Keratinocyte (primary cell): ENCODE results near the gene STX7. TPM values are rescaled to one million over a fixed set of nuclear protein-coding genes. Genes with fewer than 3 reads are reported as not detected.

Experiments
- DNase-seq: peaks from one replicate; pipeline ENCODE4 v3.0.0-alpha.2; 2011; ENCODE audit warnings: low read depth, missing footprints, low spot score
- FAIRE-seq: peaks from 2 replicates; lab custom pipeline; 2011; peaks lifted over from hg19 to GRCh38; lab: Jason Lieb, UNC
- H2AFZ ChIP-seq: 2 replicates; pipeline ENCODE4 v1.6.0; 2012; ENCODE audit warnings: low read length, control low read depth, inconsistent platforms; ENCODE audit not compliant: control insufficient read depth
- H3K27ac ChIP-seq: 2 replicates; pipeline ENCODE4 v1.5.1; 2011; ENCODE audit warnings: low read length; ENCODE audit not compliant: control insufficient read depth, insufficient read depth
- H3K27me3 ChIP-seq: 3 replicates; pipeline ENCODE4 v1.6.0; 2011; ENCODE audit warnings: low read length; ENCODE audit not compliant: control insufficient read depth, insufficient read depth; ENCODE audit errors: extremely low read depth
- H3K36me3 ChIP-seq, 2 experiments: 2 replicates in 1 of 2; 3 replicates in 1 of 2; pipeline ENCODE4 v1.5.1; 2011; ENCODE audit warnings: low read length in 2 of 2, mild to moderate bottlenecking in 1 of 2; ENCODE audit not compliant: control insufficient read depth in 2 of 2, insufficient read depth in 2 of 2; ENCODE audit errors: extremely low read depth in 1 of 2
- H3K4me1 ChIP-seq: 3 replicates; pipeline ENCODE4 v1.5.1; 2011; ENCODE audit warnings: low read length; ENCODE audit not compliant: control insufficient read depth, insufficient read depth; ENCODE audit errors: extremely low read depth
- H3K4me2 ChIP-seq: 3 replicates; pipeline ENCODE4 v1.6.0; 2011; ENCODE audit warnings: low read depth, low read length; ENCODE audit not compliant: control insufficient read depth, insufficient read depth; ENCODE audit errors: extremely low read depth
- H3K4me3 ChIP-seq, 3 experiments: fragments of 200-600 bp in 1 of 3; sonication (generic) in 1 of 3; 2 replicates in 2 of 3; 3 replicates in 1 of 3; pipeline ENCODE4 v1.5.1; 2011 to 2016; ENCODE audit warnings: low read length in 3 of 3, mild to moderate bottlenecking in 3 of 3, control low read depth in 2 of 3, inconsistent platforms in 1 of 3, low read depth in 1 of 3, mixed read lengths in 1 of 3, mixed run types in 1 of 3, moderate library complexity in 1 of 3; ENCODE audit not compliant: control insufficient read depth in 2 of 3, insufficient read depth in 2 of 3; ENCODE audit errors: extremely low read depth in 1 of 3
- H3K79me2 ChIP-seq: 2 replicates; pipeline ENCODE4 v1.6.0; 2012; ENCODE audit warnings: low read length; ENCODE audit not compliant: control insufficient read depth, insufficient read depth
- H3K9ac ChIP-seq: 3 replicates; pipeline ENCODE4 v1.6.0; 2011; ENCODE audit warnings: low read length; ENCODE audit not compliant: control insufficient read depth, insufficient read depth; ENCODE audit errors: extremely low read depth
- H3K9me1 ChIP-seq: 3 replicates; pipeline ENCODE4 v1.6.0; 2011; ENCODE audit warnings: low read length; ENCODE audit not compliant: control insufficient read depth, insufficient read depth; ENCODE audit errors: extremely low read depth
- H3K9me3 ChIP-seq: 2 replicates; pipeline ENCODE4 v1.5.1; 2012; ENCODE audit warnings: low read depth, low read length; ENCODE audit not compliant: control insufficient read depth
- H4K20me1 ChIP-seq: 3 replicates; pipeline ENCODE4 v1.6.0; 2011; ENCODE audit warnings: low read length; ENCODE audit not compliant: control insufficient read depth, insufficient read depth; ENCODE audit errors: extremely low read depth
- EZH2 ChIP-seq: IDR thresholded peaks from one replicate; pipeline ENCODE4 v1.6.1; 2012; ENCODE audit warnings: inconsistent platforms, mild to moderate bottlenecking, low read length, moderate library complexity
- dilution Hi-C: fragments of 300-500 bp; cut with MboI; formaldehyde crosslinking; loops from one replicate; pipeline ENCODE4 v1.7.0; 2020; ENCODE audit warnings: low sequenced_read_pairs; ENCODE audit not compliant: extremely low pct_ligation_motif_present
- polyA plus RNA-seq, 5 experiments: library from polyadenylated mRNA; depleted of rRNA in 3 of 5; stranded (reverse) in 3 of 5; stranded (forward) in 1 of 5; unstranded in 1 of 5; fragments of >200 nt; gene quantifications; 1 replicate in 1 of 5; 2 replicates in 3 of 5; 3 replicates in 1 of 5; pipeline versions ENCODE4 v1.2.1 to v1.2.3, GENCODE V29; 2011 to 2012; ENCODE audit warnings: missing spikeins in 2 of 5, low read depth in 1 of 5, low replicate concordance in 1 of 5
- TF ChIP-seq, protein P1 (sequence below), 3 experiments: IDR thresholded peaks in 1 of 3; conservative IDR thresholded peaks in 1 of 3; optimal IDR thresholded peaks in 1 of 3; 2 replicates in 2 of 3; 3 replicates in 1 of 3; pipeline versions ENCODE3 to v1.5.1; 2011; ENCODE audit warnings: low read length in 3 of 3, mild to moderate bottlenecking in 3 of 3, moderate library complexity in 2 of 3, control low read depth in 1 of 3, inconsistent platforms in 1 of 3; ENCODE audit not compliant: insufficient read depth in 2 of 3; ENCODE audit errors: extremely low read depth in 1 of 3

STX7 gene
- polyA plus RNA-seq, 1 donor (not counting 4 experiments of a cell fraction or from before 2014, with no cell fraction given), result 41.0 TPM

DNA sequence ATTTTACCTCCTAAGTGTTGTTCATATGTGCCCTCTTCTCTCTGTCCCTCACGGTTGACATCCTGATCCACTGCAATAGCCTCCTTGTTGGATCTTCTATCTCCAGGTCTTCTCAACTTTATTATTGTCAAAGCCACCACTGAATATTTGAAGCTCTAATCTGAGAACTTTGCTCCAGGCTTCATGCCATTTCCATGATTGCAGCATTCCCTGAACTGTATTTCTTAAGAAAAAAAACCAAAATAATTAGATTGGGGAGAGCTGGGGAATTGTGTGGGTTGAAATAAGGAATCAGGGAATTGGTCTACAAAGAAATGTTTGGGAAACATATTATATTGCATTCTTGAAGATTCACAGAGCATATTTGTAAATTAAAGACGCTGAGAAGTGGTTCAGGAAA is 2.5 kb upstream of the STX7 start:
- TF ChIP-seq, protein P1, sequence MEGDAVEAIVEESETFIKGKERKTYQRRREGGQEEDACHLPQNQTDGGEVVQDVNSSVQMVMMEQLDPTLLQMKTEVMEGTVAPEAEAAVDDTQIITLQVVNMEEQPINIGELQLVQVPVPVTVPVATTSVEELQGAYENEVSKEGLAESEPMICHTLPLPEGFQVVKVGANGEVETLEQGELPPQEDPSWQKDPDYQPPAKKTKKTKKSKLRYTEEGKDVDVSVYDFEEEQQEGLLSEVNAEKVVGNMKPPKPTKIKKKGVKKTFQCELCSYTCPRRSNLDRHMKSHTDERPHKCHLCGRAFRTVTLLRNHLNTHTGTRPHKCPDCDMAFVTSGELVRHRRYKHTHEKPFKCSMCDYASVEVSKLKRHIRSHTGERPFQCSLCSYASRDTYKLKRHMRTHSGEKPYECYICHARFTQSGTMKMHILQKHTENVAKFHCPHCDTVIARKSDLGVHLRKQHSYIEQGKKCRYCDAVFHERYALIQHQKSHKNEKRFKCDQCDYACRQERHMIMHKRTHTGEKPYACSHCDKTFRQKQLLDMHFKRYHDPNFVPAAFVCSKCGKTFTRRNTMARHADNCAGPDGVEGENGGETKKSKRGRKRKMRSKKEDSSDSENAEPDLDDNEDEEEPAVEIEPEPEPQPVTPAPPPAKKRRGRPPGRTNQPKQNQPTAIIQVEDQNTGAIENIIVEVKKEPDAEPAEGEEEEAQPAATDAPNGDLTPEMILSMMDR (optimal IDR thresholded peaks at IDR 0.05 in 1 of 3, IDR thresholded peaks at IDR 0.05 in 1 of 3, conservative IDR thresholded peaks at IDR 0.05 in 1 of 3; ENCODE audit: extremely low read depth in 1 of 3, insufficient read depth in 2 of 3, low read length in 3 of 3), result no peak
- H3K4me1 ChIP-seq, result peaks cover 13% of the 10 kb centered on the region
- H3K27me3 ChIP-seq, result no peaks in the 10 kb centered on the region
- DNase-seq, result no peak
- H3K4me3 ChIP-seq, result no peak overlapping the region
- dilution Hi-C loops, result no loop called here
- H3K9me3 ChIP-seq, result no peaks in the 10 kb centered on the region
- H4K20me1 ChIP-seq, result no peaks in the 10 kb centered on the region
- FAIRE-seq, result no peak
- no peaks in the 10 kb centered on the region for H3K36me3 ChIP-seq
- no peaks in the 10 kb centered on the region for H3K9me1 ChIP-seq
- no peak overlapping the region for H2AFZ ChIP-seq
- no peak overlapping the region for H3K9ac ChIP-seq
- peaks cover 21% of the 10 kb centered on the region for H3K79me2 ChIP-seq
- no peak overlapping the region for H3K4me2 ChIP-seq
- no peak overlapping the region for H3K27ac ChIP-seq

DNA sequence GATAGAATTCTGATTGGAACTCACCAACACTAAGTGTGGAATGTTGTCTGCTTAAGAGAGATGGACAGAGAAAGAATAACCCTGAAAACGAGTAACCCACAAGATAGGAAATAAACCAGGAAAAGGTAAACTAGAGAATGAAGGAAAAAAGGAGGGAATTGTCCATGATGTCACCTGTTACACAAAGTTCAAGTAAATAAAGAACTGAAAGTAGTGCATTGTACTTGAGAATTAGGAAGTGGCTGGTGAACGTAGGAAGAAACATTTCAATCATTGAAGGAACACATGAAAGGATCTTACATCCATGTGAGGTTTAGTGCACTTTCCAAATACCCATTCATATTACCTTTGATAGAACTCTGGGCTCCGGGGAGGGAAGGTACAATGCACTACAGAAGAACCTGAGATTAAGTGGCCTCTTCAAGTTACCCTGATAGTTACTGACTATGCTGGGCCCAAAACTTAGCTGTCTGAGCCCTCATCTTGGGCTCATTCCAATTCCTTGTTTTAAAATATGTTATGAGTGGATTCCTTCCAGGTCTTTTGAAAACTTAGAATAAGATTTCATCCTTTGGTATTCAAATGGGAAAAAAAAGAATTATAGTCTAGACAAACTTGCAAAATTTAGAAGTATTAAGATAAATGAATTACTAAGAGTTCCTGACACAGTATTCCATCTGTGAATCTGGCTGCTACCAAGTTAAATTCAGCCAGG is 1.1 kb upstream of the STX7 start:
- dilution Hi-C loops, result no loop called here
- Histone ChIP-seq H3K4me1 (peaks cover 13% of the 10 kb centered on the region), H3K27me3 (no peaks in the 10 kb centered on the region), H3K4me2 (peak overlapping the region; percentile 99), H2AFZ (peak overlapping the region; percentile 60), H4K20me1 (no peaks in the 10 kb centered on the region), H3K27ac (no peak overlapping the region), H3K9me3 (no peaks in the 10 kb centered on the region), H3K79me2 (peaks cover 32% of the 10 kb centered on the region), H3K9ac (no peak overlapping the region), H3K9me1 (no peaks in the 10 kb centered on the region), H3K36me3 (no peaks in the 10 kb centered on the region), H3K4me3 (peak overlapping the region in 2 of 3 experiments; percentile 94 to 96)
- no peak for TF ChIP-seq EZH2
- TF ChIP-seq, protein P1 (optimal IDR thresholded peaks at IDR 0.05 in 1 of 3, IDR thresholded peaks at IDR 0.05 in 1 of 3, conservative IDR thresholded peaks at IDR 0.05 in 1 of 3; ENCODE audit: extremely low read depth in 1 of 3, insufficient read depth in 2 of 3, low read length in 3 of 3), result no peak
- DNase-seq (no peak), FAIRE-seq (no peak)
